Hepatocyte (in vitro differentiated cells): Measurements from ENCODE around the gene AKAP12.

ENCODE experiments used
- EZH2phosphoT487 ChIP-seq: fragments of 200-600 bp; sonication (generic); IDR thresholded peaks from one replicate; pipeline ENCODE4 v1.6.1; 2018; ENCODE audit warnings: antibody characterized with exemption, mild to moderate bottlenecking, low read depth, moderate library complexity; ENCODE audit not compliant: unreplicated experiment, severe bottlenecking
- TF ChIP-seq, protein P1 (sequence below): fragments of 200-600 bp; sonication (generic); IDR thresholded peaks from 2 replicates; pipeline ENCODE4 v1.5.1; 2016; ENCODE audit warnings: antibody characterized with exemption, mild to moderate bottlenecking; ENCODE audit not compliant: poor library complexity

DNA sequence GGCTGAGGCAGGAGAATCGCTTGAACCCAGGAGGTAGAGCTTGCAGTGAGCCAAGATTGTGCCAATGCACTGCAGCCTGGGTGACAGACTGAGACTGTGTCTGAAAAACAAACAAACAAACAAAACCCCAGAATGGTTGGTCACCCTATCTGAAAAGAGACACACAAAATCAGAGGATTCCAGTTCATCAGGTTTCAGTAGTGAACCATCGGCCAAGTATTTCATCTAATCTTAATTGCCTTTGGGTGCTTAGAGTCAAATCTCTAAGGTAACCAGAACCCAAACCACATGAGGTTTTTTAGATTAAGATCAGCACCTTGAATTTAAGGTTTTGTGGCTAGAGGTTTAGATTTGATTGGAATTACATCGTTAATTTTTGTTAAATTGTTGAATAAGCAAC, 159.9 kb downstream of the AKAP12 start:
- TF ChIP-seq, protein P1, sequence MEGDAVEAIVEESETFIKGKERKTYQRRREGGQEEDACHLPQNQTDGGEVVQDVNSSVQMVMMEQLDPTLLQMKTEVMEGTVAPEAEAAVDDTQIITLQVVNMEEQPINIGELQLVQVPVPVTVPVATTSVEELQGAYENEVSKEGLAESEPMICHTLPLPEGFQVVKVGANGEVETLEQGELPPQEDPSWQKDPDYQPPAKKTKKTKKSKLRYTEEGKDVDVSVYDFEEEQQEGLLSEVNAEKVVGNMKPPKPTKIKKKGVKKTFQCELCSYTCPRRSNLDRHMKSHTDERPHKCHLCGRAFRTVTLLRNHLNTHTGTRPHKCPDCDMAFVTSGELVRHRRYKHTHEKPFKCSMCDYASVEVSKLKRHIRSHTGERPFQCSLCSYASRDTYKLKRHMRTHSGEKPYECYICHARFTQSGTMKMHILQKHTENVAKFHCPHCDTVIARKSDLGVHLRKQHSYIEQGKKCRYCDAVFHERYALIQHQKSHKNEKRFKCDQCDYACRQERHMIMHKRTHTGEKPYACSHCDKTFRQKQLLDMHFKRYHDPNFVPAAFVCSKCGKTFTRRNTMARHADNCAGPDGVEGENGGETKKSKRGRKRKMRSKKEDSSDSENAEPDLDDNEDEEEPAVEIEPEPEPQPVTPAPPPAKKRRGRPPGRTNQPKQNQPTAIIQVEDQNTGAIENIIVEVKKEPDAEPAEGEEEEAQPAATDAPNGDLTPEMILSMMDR: no peak
- TF ChIP-seq EZH2phosphoT487: no peak
